ENCODE data around the gene C1orf159. TPM values are rescaled to one million over a fixed set of nuclear protein-coding genes. Genes with fewer than 3 reads are reported as not detected.

C1orf159 gene
- total and polyA plus RNA-seq, 10 of the 15 experiments (the other 5 are each of a cell fraction or from before 2014, with no cell fraction given): 0.11 to 23.4 (median 8.0) TPM

- TF ChIP-seq SKIL (IDR thresholded peaks at IDR 0.05; ENCODE audit: low read depth, poor library complexity, severe bottlenecking) (no peak), YBX1 (IDR thresholded peaks at IDR 0.05) (no peak), ZNF24 (IDR thresholded peaks at IDR 0.05) (no peak), USF1 (IDR thresholded peaks at IDR 0.05; ENCODE audit: borderline replicate concordance, extremely low read length, insufficient read depth, low read depth, low read length) (no peak), SMARCA5 (IDR thresholded peaks at IDR 0.05) (no peak), DPF2 (IDR thresholded peaks at IDR 0.05) (no peak)
Measured at GRCh38 chr1:1163538-1164070, 47.7 kb upstream of the C1orf159 start (continued).

- no peak overlapping the region for H3K4me2 ChIP-seq (ENCODE audit: control insufficient read depth, insufficient read depth)
- SMC1A ChIA-PET (ENCODE audit: uncharacterized antibody, unreplicated experiment): no interaction called here
- TF ChIP-seq NR2C1 (IDR thresholded peaks at IDR 0.05) (no peak), BMI1 (IDR thresholded peaks at IDR 0.05; ENCODE audit: borderline replicate concordance) (no peak), NFYB (IDR thresholded peaks at IDR 0.05; ENCODE audit: insufficient read depth, low read depth, low read length) (no peak), TAF1 (IDR thresholded peaks at IDR 0.05; ENCODE audit: borderline replicate concordance, low read depth, low read length) (no peak), SKIL (IDR thresholded peaks at IDR 0.05; ENCODE audit: low read depth, poor library complexity, severe bottlenecking) (no peak), CHD2 (IDR thresholded peaks at IDR 0.05; ENCODE audit: borderline replicate concordance, low read depth, low read length) (no peak), BHLHE40 (IDR thresholded peaks at IDR 0.05; ENCODE audit: borderline replicate concordance in 1 of 2, low read depth in 2 of 2, low read length in 1 of 2) (no peak), LARP7 (IDR thresholded peaks at IDR 0.05) (no peak), MYB (IDR thresholded peaks at IDR 0.05; ENCODE audit: borderline replicate concordance, low read depth, low read length) (no peak), CBFB (IDR thresholded peaks at IDR 0.05; ENCODE audit: low read depth) (no peak), MYC (IDR thresholded peaks at IDR 0.05; ENCODE audit: insufficient read depth, insufficient read length, insufficient replicate concordance, low read length, severe bottlenecking) (no peak)
Measured at GRCh38 chr1:1162597-1163537, 47.0 kb upstream of the C1orf159 start.

More at GRCh38 chr1:1162597-1163537, 47.0 kb upstream of the C1orf159 start:
- H3K4me3 ChIP-seq: no peak overlapping the region
- H3K9ac ChIP-seq (ENCODE audit: control insufficient read depth, insufficient read depth, low read length): no peak overlapping the region
- no peak overlapping the region for H2AFZ ChIP-seq (ENCODE audit: control insufficient read depth, low read depth, low read length)
- ChIA-PET RAD21 (ENCODE audit: unreplicated experiment) (no interaction called here), CTCF (no interaction called here), POLR2A (interaction anchor here (0.6 to 2.0 kb wide), 2 partner anchors 42 to 169 kb away, joined by 3 to 4 read pairs; no protein-coding TSS in a partner anchor)
- H3K36me3 ChIP-seq (ENCODE audit: control insufficient read depth in 2 of 2, insufficient read depth in 2 of 2, low read length in 1 of 2): no peaks in the 10 kb centered on the region
- no peak overlapping the region for H3K27ac ChIP-seq (ENCODE audit: control insufficient read depth, insufficient read depth)
- no peaks in the 10 kb centered on the region for H3K27me3 ChIP-seq (replicated peaks in 1 of 2; ENCODE audit: control insufficient read depth in 2 of 2, insufficient read depth in 2 of 2, low read length in 1 of 2)
- no TSS peak for BruUV-seq (replicated peaks)
- no peaks in the 10 kb centered on the region for H4K20me1 ChIP-seq (ENCODE audit: control insufficient read depth, insufficient read depth)
- FAIRE-seq (no peak), ATAC-seq (no peak), DNase-seq (ENCODE audit: low read depth, low spot score) (no peak)
- H3K79me2 ChIP-seq (ENCODE audit: control insufficient read depth, insufficient read depth, low read length): no peaks in the 10 kb centered on the region
- in situ Hi-C loops (cut with MboI) (no loop called here), intact Hi-C loops (cut with micrococcal nuclease; ENCODE audit: unreplicated experiment) (no loop called here)
- no peaks in the 10 kb centered on the region for H3K9me3 ChIP-seq (replicated peaks; ENCODE audit: control insufficient read depth, insufficient read depth, low read length)
- H3K4me1 ChIP-seq (ENCODE audit: control insufficient read depth, insufficient read depth, low read length): peaks cover 7% of the 10 kb centered on the region; the same call in 1 of the 2 replicates
- 60% methylated on average over 59 of the region's 73 CpGs for WGBS (ENCODE audit: insufficient coverage, insufficient replicate concordance, low lambda C conversion rate, missing lambda C conversion rate)

All from GM12878 (cell line).